GM23338 (cell line): ENCODE results near the gene FARS2. TPM values are rescaled to one million over a fixed set of nuclear protein-coding genes. Genes with fewer than 3 reads are reported as not detected.

Experiments used
- ATAC-seq: fragments of 200-7000 bp; cut with Tn5 transposase; 3 replicates; pipeline ENCODE4 v1.9.1; 2020
- DNase-seq: peaks from one replicate; pipeline ENCODE4 v3.0.0-alpha.2; 2015; ENCODE audit warnings: low spot score
- H2AFZ ChIP-seq: fragments of 200-600 bp; sonication (generic); 2 replicates; pipeline ENCODE4 v1.8.0; 2016; ENCODE audit warnings: antibody characterized with exemption, mild to moderate bottlenecking, moderate library complexity
- H3F3A ChIP-seq: fragments of 200-600 bp; sonication (generic); replicated peaks from 2 replicates; pipeline ENCODE4 v1.8.0; 2017; ENCODE audit warnings: antibody characterized with exemption, mixed run types, low read depth
- H3K27ac ChIP-seq: fragments of 200-600 bp; sonication (generic); 2 replicates; pipeline ENCODE4 v1.6.1; 2016; ENCODE audit warnings: low read depth
- H3K27me3 ChIP-seq: fragments of 200-600 bp; sonication (generic); 2 replicates; pipeline ENCODE4 v1.8.0; 2016; ENCODE audit warnings: mild to moderate bottlenecking, mixed run types, moderate library complexity; ENCODE audit not compliant: insufficient read depth
- H3K36me3 ChIP-seq: fragments of 200-600 bp; sonication (generic); 2 replicates; pipeline ENCODE4 v1.8.0; 2016; ENCODE audit warnings: mild to moderate bottlenecking; ENCODE audit not compliant: insufficient read depth
- H3K4me1 ChIP-seq: fragments of 200-600 bp; sonication (generic); 2 replicates; pipeline ENCODE4 v1.8.0; 2016; ENCODE audit warnings: mild to moderate bottlenecking, moderate library complexity; ENCODE audit not compliant: insufficient read depth
- H3K4me2 ChIP-seq: fragments of 200-600 bp; sonication (generic); 2 replicates; pipeline ENCODE4 v1.7.1; 2017; ENCODE audit warnings: mixed run types
- H3K4me3 ChIP-seq: fragments of 200-600 bp; sonication (generic); 2 replicates; pipeline ENCODE4 v1.6.1; 2016; ENCODE audit warnings: mixed run types
- H3K79me2 ChIP-seq: fragments of 200-600 bp; sonication (generic); replicated peaks from 2 replicates; pipeline ENCODE4 v1.8.0; 2017; ENCODE audit warnings: mild to moderate bottlenecking; ENCODE audit not compliant: insufficient read depth
- H3K9me2 ChIP-seq: fragments of 200-600 bp; sonication (generic); 2 replicates; pipeline ENCODE4 v1.8.0; 2017; ENCODE audit not compliant: insufficient read depth
- H4K20me1 ChIP-seq: fragments of 200-600 bp; sonication (generic); replicated peaks from 2 replicates; pipeline ENCODE4 v1.8.0; 2017; ENCODE audit warnings: mild to moderate bottlenecking; ENCODE audit not compliant: insufficient read depth
- H3K27ac Mint-ChIP-seq: 2 replicates; pipeline ENCODE4 v1.8.0; 2020; ENCODE audit warnings: inconsistent platforms, mild to moderate bottlenecking, moderate library complexity, mixed read lengths
- H3K27me3 Mint-ChIP-seq: 3 replicates; pipeline ENCODE4 v1.8.0; 2022; ENCODE audit warnings: low read depth, mild to moderate bottlenecking, moderate library complexity, mixed read lengths, inconsistent platforms; ENCODE audit not compliant: insufficient read depth, poor library complexity
- H3K36me3 Mint-ChIP-seq: 3 replicates; pipeline ENCODE4 v1.8.0; 2021; ENCODE audit warnings: low read depth, mild to moderate bottlenecking, inconsistent platforms, moderate library complexity, mixed read lengths
- H3K4me1 Mint-ChIP-seq: 3 replicates; pipeline ENCODE4 v1.8.0; 2020; ENCODE audit warnings: mild to moderate bottlenecking, inconsistent platforms, mixed read lengths
- H3K4me3 Mint-ChIP-seq: 3 replicates; pipeline ENCODE4 v1.8.0; 2021; ENCODE audit warnings: moderate library complexity, mild to moderate bottlenecking, inconsistent platforms, mixed read lengths
- H3K9me3 Mint-ChIP-seq: 3 replicates; pipeline ENCODE4 v1.8.0; 2020; ENCODE audit warnings: moderate library complexity, mild to moderate bottlenecking, inconsistent platforms, mixed read lengths
- CREB1 ChIP-seq: fragments of 250-450 bp; sonication (Bioruptor Pico); IDR thresholded peaks from 2 replicates; pipeline ENCODE4 v1.5.0; 2020; ENCODE audit warnings: low read depth, mild to moderate bottlenecking, moderate library complexity
- EZH2phosphoT487 ChIP-seq: fragments of 200-600 bp; sonication (generic); IDR thresholded peaks from one replicate; pipeline ENCODE4 v1.8.1; 2018; ENCODE audit warnings: antibody characterized with exemption; ENCODE audit not compliant: unreplicated experiment
- JUNB ChIP-seq: IDR thresholded peaks from one replicate; pipeline ENCODE4 v1.6.1; 2016; ENCODE audit warnings: antibody characterized with exemption; ENCODE audit not compliant: unreplicated experiment
- NANOG ChIP-seq: IDR thresholded peaks from 2 replicates; pipeline ENCODE4 v1.6.1; 2016; ENCODE audit warnings: antibody characterized with exemption, borderline replicate concordance
- POLR2AphosphoS5 ChIP-seq: IDR thresholded peaks from 2 replicates; pipeline ENCODE4 v1.6.1; 2016; ENCODE audit warnings: antibody characterized with exemption, low read depth
- STAT1 ChIP-seq: IDR thresholded peaks from one replicate; pipeline ENCODE4 v1.6.1; 2016; ENCODE audit warnings: antibody characterized with exemption; ENCODE audit not compliant: unreplicated experiment
- ZNF114 ChIP-seq: fragments of 250-450 bp; sonication (Bioruptor Pico); IDR thresholded peaks from 2 replicates; pipeline ENCODE4 v1.5.0; 2020; ENCODE audit warnings: mild to moderate bottlenecking, moderate library complexity
- ZNF331 ChIP-seq: fragments of 250-450 bp; sonication (Bioruptor Pico); IDR thresholded peaks from 2 replicates; pipeline ENCODE4 v1.5.0; 2020; ENCODE audit warnings: low read depth, mild to moderate bottlenecking, moderate library complexity
- polyA plus RNA-seq: library from polyadenylated mRNA; unstranded; fragments of >200 nt; fragmentation: Nextera tagmentation; extraction: Ambion mirVana; gene quantifications from 2 replicates; pipeline ENCODE4 v1.2.1, GENCODE V29; 2016
- total RNA-seq: library from RNA; depleted of rRNA; stranded (reverse); fragments of >200 nt; shearing (Covaris generic); gene quantifications from 2 replicates; pipeline ENCODE4 v1.2.3, GENCODE V29; 2014
- TF ChIP-seq, protein P1 (sequence below), 2 experiments: fragments of 200-600 bp in 1 of 2; sonication (generic) in 1 of 2; conservative IDR thresholded peaks; 2 replicates each; pipeline versions ENCODE4 v1.5.1 to v1.6.1; 2016 to 2017; ENCODE audit warnings: antibody characterized with exemption in 2 of 2, low read depth in 2 of 2, mild to moderate bottlenecking in 2 of 2, moderate library complexity in 1 of 2
- TF ChIP-seq, protein P2 (sequence below): fragments of 250-450 bp; sonication (Bioruptor Pico); IDR thresholded peaks from 2 replicates; pipeline ENCODE4 v1.5.0; 2020; ENCODE audit warnings: mild to moderate bottlenecking, moderate library complexity
- TF ChIP-seq, protein P3 (sequence below): IDR thresholded peaks from 2 replicates; pipeline ENCODE4 v1.6.1; 2016; ENCODE audit warnings: antibody characterized with exemption

The FARS2 gene
- total and polyA plus RNA-seq, 2 experiments from 2014 or later = 7.6 to 19.0 TPM

DNA sequence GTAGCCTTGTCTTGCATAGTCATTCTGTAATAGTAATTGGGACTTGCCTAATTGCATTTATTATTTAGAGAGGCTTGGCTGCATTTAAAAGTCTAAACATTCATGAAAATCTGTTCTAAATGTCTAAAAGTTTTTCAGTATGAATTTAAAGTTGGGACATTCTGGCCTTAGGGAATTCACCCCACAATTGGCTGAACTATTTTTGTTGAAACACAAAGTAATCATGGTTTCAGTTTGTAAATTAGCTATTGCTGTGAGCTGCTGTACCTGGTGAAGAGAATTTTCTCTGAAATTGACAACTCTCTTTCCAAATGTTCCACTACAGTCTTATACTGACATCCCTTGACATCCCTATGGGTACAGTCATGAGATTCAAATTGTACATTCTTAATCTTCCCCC, 253.0 kb downstream of the FARS2 start:
- ATAC-seq = no peak
- no peak overlapping the region for H3K4me3 Mint-ChIP-seq
- no peak for TF ChIP-seq JUNB
- TF ChIP-seq ZNF114 (CRISPR knock-in tag) = no peak
- no peak for TF ChIP-seq ZNF331 (CRISPR knock-in tag)
- TF ChIP-seq STAT1 = no peak
- peaks cover 2% of the 10 kb centered on the region for H3K27me3 Mint-ChIP-seq
- no peak overlapping the region for H3K4me2 ChIP-seq
- no peaks in the 10 kb centered on the region for H3K36me3 ChIP-seq
- H3K4me1 ChIP-seq = no peaks in the 10 kb centered on the region
- no peak overlapping the region for H3K27ac ChIP-seq
- no peaks in the 10 kb centered on the region for H3K27me3 ChIP-seq
- peaks cover 24% of the 10 kb centered on the region for H3K4me1 Mint-ChIP-seq
- no peak overlapping the region for H2AFZ ChIP-seq
- no peaks in the 10 kb centered on the region for H3K36me3 Mint-ChIP-seq
- H3F3A ChIP-seq = no peaks in the 10 kb centered on the region
- no peaks in the 10 kb centered on the region for H4K20me1 ChIP-seq
- no peaks in the 10 kb centered on the region for H3K9me3 Mint-ChIP-seq
- no peak for DNase-seq
- no peak overlapping the region for H3K4me3 ChIP-seq
- H3K79me2 ChIP-seq = no peaks in the 10 kb centered on the region
- H3K27ac Mint-ChIP-seq = no peak overlapping the region
- H3K9me2 ChIP-seq = no peaks in the 10 kb centered on the region

DNA sequence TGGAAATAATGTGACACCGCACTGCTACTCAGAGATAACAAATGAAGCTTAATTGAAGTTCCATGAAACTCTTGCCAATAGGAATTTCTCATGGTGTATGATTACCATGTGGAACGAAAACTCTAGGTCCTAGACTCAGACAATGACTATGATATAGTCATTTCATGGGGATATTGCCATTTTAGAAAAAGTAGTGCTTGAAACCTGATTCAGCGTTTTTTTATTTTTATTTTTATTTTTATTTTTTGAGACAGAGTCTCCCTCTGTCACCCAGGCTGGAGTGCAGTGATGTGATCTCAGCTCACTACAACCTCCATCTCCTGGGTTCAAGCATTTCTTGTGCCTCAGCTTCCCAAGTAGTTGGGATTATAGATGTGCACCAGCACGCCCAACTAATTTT, 253.9 kb downstream of the FARS2 start:
- no peak overlapping the region for H3K4me2 ChIP-seq
- Mint-ChIP-seq H3K27ac (no peak overlapping the region), H3K4me1 (peaks cover 16% of the 10 kb centered on the region), H3K9me3 (no peaks in the 10 kb centered on the region), H3K36me3 (no peaks in the 10 kb centered on the region), H3K27me3 (peaks cover 2% of the 10 kb centered on the region), H3K4me3 (no peak overlapping the region)
- H3K4me3 ChIP-seq = no peak overlapping the region
- no peaks in the 10 kb centered on the region for H3K79me2 ChIP-seq
- H4K20me1 ChIP-seq = no peaks in the 10 kb centered on the region
- H3K36me3 ChIP-seq = no peaks in the 10 kb centered on the region
- no peaks in the 10 kb centered on the region for H3K9me2 ChIP-seq
- no peak overlapping the region for H2AFZ ChIP-seq
- DNase-seq = no peak
- no peaks in the 10 kb centered on the region for H3K27me3 ChIP-seq
- no peaks in the 10 kb centered on the region for H3K4me1 ChIP-seq
- ATAC-seq = no peak
- H3K27ac ChIP-seq = no peak overlapping the region
- H3F3A ChIP-seq = no peaks in the 10 kb centered on the region
- TF ChIP-seq ZNF331 (CRISPR knock-in tag) (no peak), NANOG (no peak), ZNF114 (CRISPR knock-in tag) (no peak), STAT1 (no peak), CREB1 (CRISPR knock-in tag) (no peak), JUNB (no peak), EZH2phosphoT487 (no peak), POLR2AphosphoS5 (no peak)
- TF ChIP-seq, protein P1, sequence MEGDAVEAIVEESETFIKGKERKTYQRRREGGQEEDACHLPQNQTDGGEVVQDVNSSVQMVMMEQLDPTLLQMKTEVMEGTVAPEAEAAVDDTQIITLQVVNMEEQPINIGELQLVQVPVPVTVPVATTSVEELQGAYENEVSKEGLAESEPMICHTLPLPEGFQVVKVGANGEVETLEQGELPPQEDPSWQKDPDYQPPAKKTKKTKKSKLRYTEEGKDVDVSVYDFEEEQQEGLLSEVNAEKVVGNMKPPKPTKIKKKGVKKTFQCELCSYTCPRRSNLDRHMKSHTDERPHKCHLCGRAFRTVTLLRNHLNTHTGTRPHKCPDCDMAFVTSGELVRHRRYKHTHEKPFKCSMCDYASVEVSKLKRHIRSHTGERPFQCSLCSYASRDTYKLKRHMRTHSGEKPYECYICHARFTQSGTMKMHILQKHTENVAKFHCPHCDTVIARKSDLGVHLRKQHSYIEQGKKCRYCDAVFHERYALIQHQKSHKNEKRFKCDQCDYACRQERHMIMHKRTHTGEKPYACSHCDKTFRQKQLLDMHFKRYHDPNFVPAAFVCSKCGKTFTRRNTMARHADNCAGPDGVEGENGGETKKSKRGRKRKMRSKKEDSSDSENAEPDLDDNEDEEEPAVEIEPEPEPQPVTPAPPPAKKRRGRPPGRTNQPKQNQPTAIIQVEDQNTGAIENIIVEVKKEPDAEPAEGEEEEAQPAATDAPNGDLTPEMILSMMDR (conservative IDR thresholded peaks at IDR 0.05; ENCODE audit: low read depth in 2 of 2) = no peak
- TF ChIP-seq, protein P2, sequence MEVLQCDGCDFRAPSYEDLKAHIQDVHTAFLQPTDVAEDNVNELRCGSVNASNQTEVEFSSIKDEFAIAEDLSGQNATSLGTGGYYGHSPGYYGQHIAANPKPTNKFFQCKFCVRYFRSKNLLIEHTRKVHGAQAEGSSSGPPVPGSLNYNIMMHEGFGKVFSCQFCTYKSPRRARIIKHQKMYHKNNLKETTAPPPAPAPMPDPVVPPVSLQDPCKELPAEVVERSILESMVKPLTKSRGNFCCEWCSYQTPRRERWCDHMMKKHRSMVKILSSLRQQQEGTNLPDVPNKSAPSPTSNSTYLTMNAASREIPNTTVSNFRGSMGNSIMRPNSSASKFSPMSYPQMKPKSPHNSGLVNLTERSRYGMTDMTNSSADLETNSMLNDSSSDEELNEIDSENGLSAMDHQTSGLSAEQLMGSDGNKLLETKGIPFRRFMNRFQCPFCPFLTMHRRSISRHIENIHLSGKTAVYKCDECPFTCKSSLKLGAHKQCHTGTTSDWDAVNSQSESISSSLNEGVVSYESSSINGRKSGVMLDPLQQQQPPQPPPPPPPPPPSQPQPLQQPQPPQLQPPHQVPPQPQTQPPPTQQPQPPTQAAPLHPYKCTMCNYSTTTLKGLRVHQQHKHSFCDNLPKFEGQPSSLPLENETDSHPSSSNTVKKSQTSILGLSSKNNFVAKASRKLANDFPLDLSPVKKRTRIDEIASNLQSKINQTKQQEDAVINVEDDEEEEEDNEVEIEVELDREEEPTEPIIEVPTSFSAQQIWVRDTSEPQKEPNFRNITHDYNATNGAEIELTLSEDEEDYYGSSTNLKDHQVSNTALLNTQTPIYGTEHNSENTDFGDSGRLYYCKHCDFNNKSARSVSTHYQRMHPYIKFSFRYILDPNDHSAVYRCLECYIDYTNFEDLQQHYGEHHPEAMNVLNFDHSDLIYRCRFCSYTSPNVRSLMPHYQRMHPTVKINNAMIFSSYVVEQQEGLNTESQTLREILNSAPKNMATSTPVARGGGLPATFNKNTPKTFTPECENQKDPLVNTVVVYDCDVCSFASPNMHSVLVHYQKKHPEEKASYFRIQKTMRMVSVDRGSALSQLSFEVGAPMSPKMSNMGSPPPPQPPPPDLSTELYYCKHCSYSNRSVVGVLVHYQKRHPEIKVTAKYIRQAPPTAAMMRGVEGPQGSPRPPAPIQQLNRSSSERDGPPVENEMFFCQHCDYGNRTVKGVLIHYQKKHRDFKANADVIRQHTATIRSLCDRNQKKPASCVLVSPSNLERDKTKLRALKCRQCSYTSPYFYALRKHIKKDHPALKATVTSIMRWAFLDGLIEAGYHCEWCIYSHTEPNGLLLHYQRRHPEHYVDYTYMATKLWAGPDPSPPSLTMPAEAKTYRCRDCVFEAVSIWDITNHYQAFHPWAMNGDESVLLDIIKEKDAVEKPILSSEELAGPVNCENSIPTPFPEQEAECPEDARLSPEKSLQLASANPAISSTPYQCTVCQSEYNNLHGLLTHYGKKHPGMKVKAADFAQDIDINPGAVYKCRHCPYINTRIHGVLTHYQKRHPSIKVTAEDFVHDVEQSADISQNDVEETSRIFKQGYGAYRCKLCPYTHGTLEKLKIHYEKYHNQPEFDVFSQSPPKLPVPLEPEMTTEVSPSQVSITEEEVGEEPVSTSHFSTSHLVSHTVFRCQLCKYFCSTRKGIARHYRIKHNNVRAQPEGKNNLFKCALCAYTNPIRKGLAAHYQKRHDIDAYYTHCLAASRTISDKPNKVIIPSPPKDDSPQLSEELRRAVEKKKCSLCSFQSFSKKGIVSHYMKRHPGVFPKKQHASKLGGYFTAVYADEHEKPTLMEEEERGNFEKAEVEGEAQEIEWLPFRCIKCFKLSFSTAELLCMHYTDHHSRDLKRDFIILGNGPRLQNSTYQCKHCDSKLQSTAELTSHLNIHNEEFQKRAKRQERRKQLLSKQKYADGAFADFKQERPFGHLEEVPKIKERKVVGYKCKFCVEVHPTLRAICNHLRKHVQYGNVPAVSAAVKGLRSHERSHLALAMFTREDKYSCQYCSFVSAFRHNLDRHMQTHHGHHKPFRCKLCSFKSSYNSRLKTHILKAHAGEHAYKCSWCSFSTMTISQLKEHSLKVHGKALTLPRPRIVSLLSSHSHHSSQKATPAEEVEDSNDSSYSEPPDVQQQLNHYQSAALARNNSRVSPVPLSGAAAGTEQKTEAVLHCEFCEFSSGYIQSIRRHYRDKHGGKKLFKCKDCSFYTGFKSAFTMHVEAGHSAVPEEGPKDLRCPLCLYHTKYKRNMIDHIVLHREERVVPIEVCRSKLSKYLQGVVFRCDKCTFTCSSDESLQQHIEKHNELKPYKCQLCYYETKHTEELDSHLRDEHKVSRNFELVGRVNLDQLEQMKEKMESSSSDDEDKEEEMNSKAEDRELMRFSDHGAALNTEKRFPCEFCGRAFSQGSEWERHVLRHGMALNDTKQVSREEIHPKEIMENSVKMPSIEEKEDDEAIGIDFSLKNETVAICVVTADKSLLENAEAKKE (CRISPR knock-in tag) = no peak
- TF ChIP-seq, protein P3, sequence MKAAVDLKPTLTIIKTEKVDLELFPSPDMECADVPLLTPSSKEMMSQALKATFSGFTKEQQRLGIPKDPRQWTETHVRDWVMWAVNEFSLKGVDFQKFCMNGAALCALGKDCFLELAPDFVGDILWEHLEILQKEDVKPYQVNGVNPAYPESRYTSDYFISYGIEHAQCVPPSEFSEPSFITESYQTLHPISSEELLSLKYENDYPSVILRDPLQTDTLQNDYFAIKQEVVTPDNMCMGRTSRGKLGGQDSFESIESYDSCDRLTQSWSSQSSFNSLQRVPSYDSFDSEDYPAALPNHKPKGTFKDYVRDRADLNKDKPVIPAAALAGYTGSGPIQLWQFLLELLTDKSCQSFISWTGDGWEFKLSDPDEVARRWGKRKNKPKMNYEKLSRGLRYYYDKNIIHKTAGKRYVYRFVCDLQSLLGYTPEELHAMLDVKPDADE = no peak
